ENCODE measurements around the gene RACK1.

- TF ChIP-seq CTCF (IDR thresholded peaks at IDR 0.05; ENCODE audit: low read length), result no peak
- TF ChIP-seq EZH2 (optimal IDR thresholded peaks at IDR 0.05; ENCODE audit: low read depth, low read length), result no peak
- TF ChIP-seq EZH2phosphoT487 (IDR thresholded peaks at IDR 0.05; ENCODE audit: low read length), result no peak
These were observed 48.4 kb downstream of the RACK1 start for GRCh38 chr5:181195249-181195761.

Measured in MM.1S (cell line).